B cell (primary cell): Measurements from ENCODE around the gene DYNC2I2. TPM values are rescaled to one million over a fixed set of nuclear protein-coding genes. Genes with fewer than 3 reads are reported as not detected.

Experiments
- ATAC-seq: fragments of 200-7000 bp; cut with Tn5 transposase; one replicate; pipeline ENCODE4 v1.10.0; 2021; ENCODE audit warnings: low read depth, mild to moderate bottlenecking, moderate number of reproducible peaks, moderate library complexity
- CTCF ChIA-PET: fragments of 350-600 bp; sonication (Branson Sonifier 250); formaldehyde crosslinking; loops from one replicate; lab custom pipeline; 2021; ENCODE audit warnings: antibody characterized with exemption, inconsistent platforms; lab: Charles Lee
- POLR2A ChIA-PET: fragments of 350-600 bp; sonication (Branson Sonifier 250); formaldehyde crosslinking; loops from one replicate; lab custom pipeline; 2021; ENCODE audit warnings: antibody characterized with exemption; lab: Charles Lee
- DNase-seq: peaks from one replicate; pipeline ENCODE4 v3.0.0; 2013
- H2AFZ ChIP-seq: 2 replicates; pipeline ENCODE4 v1.6.1; 2012; ENCODE audit warnings: mild to moderate bottlenecking, low read depth, low read length; ENCODE audit not compliant: insufficient read depth, poor library complexity, severe bottlenecking
- H3K27ac ChIP-seq, 2 donors: 1 replicate in 1 of 2; 2 replicates in 1 of 2; pipeline ENCODE4 v1.5.1; 2012 to 2013; ENCODE audit warnings: low read length in 2 of 2, mild to moderate bottlenecking in 2 of 2, moderate library complexity in 1 of 2
- H3K27me3 ChIP-seq, 4 experiments: fragments of 200-600 bp in 1 of 4; sonication (generic) in 1 of 4; replicated peaks in 1 of 4; 1 replicate in 2 of 4; 2 replicates in 2 of 4; pipeline versions ENCODE4 v1.6.1 to v1.7.0; 2013 to 2016; ENCODE audit warnings: low read length in 3 of 4, mild to moderate bottlenecking in 2 of 4, mixed read lengths in 1 of 4, moderate library complexity in 1 of 4; ENCODE audit not compliant: insufficient read depth in 4 of 4, control insufficient read depth in 3 of 4; ENCODE audit errors: control extremely low read depth in 1 of 4
- H3K36me3 ChIP-seq, 2 experiments: replicated peaks in 1 of 2; 1 replicate in 1 of 2; 2 replicates in 1 of 2; pipeline versions ENCODE4 v1.6.1 to v1.7.1; 2013; ENCODE audit warnings: low read length in 1 of 2; ENCODE audit not compliant: insufficient read depth in 2 of 2, control insufficient read depth in 1 of 2; ENCODE audit errors: control extremely low read depth in 1 of 2, extremely low read depth in 1 of 2
- H3K4me1 ChIP-seq, 2 donors: fragments of 200-600 bp in 1 of 2; sonication (generic) in 1 of 2; 1 replicate in 1 of 2; 2 replicates in 1 of 2; pipeline versions ENCODE4 v1.5.1 to v1.6.1; 2013 to 2017; ENCODE audit warnings: low read length in 2 of 2; ENCODE audit not compliant: control insufficient read depth in 2 of 2, insufficient read depth in 2 of 2
- H3K4me2 ChIP-seq: replicated peaks from 2 replicates; pipeline ENCODE3; 2012; ENCODE audit warnings: mild to moderate bottlenecking, low read depth, low read length; ENCODE audit not compliant: poor library complexity, severe bottlenecking
- H3K4me3 ChIP-seq, 5 experiments: fragments of 200-600 bp in 1 of 5; sonication (generic) in 1 of 5; 1 replicate in 3 of 5; 2 replicates in 2 of 5; pipeline versions ENCODE4 v1.5.1 to v1.7.0; 2011 to 2016; ENCODE audit warnings: low read length in 4 of 5, mild to moderate bottlenecking in 4 of 5, low read depth in 2 of 5, control low read depth in 1 of 5, moderate library complexity in 1 of 5; ENCODE audit not compliant: insufficient read depth in 1 of 5; ENCODE audit errors: control extremely low read depth in 1 of 5, extremely low read depth in 1 of 5
- H3K79me2 ChIP-seq: fragments of 200-600 bp; sonication (generic); one replicate; pipeline ENCODE4 v1.6.0; 2016; ENCODE audit warnings: low read length; ENCODE audit not compliant: control insufficient read depth, insufficient read depth
- H3K9ac ChIP-seq: fragments of 200-600 bp; sonication (generic); 2 replicates; pipeline ENCODE4 v1.6.1; 2017; ENCODE audit warnings: mild to moderate bottlenecking, low read length, moderate library complexity
- H3K9me3 ChIP-seq, 3 donors: one replicate each; pipeline versions ENCODE4 v1.6.1 to v1.7.1; 2013; ENCODE audit warnings: low read length in 2 of 3; ENCODE audit not compliant: control insufficient read depth in 2 of 3, insufficient read depth in 1 of 3; ENCODE audit errors: control extremely low read depth in 1 of 3
- H4K20me1 ChIP-seq: 2 replicates; pipeline ENCODE4 v1.6.0; 2012; ENCODE audit warnings: mild to moderate bottlenecking, low read length; ENCODE audit not compliant: insufficient read depth, control insufficient read depth, poor library complexity, severe bottlenecking
- H3K27ac Mint-ChIP-seq: one replicate; pipeline ENCODE4 v1.8.0; 2021; ENCODE audit warnings: mixed read lengths
- H3K27me3 Mint-ChIP-seq: one replicate; pipeline ENCODE4 v1.8.0; 2021; ENCODE audit warnings: mixed read lengths
- H3K4me1 Mint-ChIP-seq: one replicate; pipeline ENCODE4 v1.8.0; 2021; ENCODE audit warnings: mixed read lengths
- H3K4me3 Mint-ChIP-seq: one replicate; pipeline ENCODE4 v1.8.0; 2021; ENCODE audit warnings: mixed read lengths
- H3K9me3 Mint-ChIP-seq: one replicate; pipeline ENCODE4 v1.8.0; 2022; ENCODE audit warnings: mixed read lengths; ENCODE audit not compliant: insufficient read depth
- CTCF ChIP-seq: fragments of 200-600 bp; IDR thresholded peaks from one replicate; pipeline ENCODE4 v1.8.0; 2022; ENCODE audit warnings: antibody characterized with exemption, mild to moderate bottlenecking
- EZH2 ChIP-seq: IDR thresholded peaks from 2 replicates; pipeline ENCODE4 v1.6.1; 2012; ENCODE audit warnings: borderline replicate concordance, low read depth, mild to moderate bottlenecking, moderate library complexity, low read length; ENCODE audit not compliant: insufficient read depth, poor library complexity, severe bottlenecking
- WGBS: methylation state at CpG from one replicate; pipeline ENCODE4 v1.1.5; 2013; ENCODE audit warnings: missing lambda C conversion rate; ENCODE audit not compliant: insufficient coverage; 5-methylcytosine and 5-hydroxymethylcytosine counted together
- intact Hi-C: fragments of 100-400 bp; cut with micrococcal nuclease; formaldehyde crosslinking; loops from one replicate; pipeline ENCODE4 v1.10.0; 2022
- polyA plus RNA-seq: library from polyadenylated mRNA; depleted of rRNA; stranded (reverse); fragments of >200 nt; gene quantifications from 2 replicates; pipeline ENCODE4 v1.2.3, GENCODE V29; 2012
- total RNA-seq, 2 donors: library from RNA; stranded (reverse); fragments of 120-200 nt in 1 of 2; gene quantifications; 1 replicate in 1 of 2; 2 replicates in 1 of 2; pipeline versions ENCODE4 v1.2.3 to v1.2.4, GENCODE V29; 2013 to 2022

DYNC2I2 gene
- total and polyA plus RNA-seq, 2 donors (not counting 1 experiment from before 2014, with no cell fraction given), result 76.6 to 109 TPM

GRCh38 chr9:128633057-128633456 lies 23.6 kb downstream of the DYNC2I2 start:
- Mint-ChIP-seq H3K27ac (no peak overlapping the region), H3K4me1 (no peaks in the 10 kb centered on the region), H3K27me3 (no peaks in the 10 kb centered on the region), H3K4me3 (no peak overlapping the region), H3K9me3 (no peaks in the 10 kb centered on the region)
- no peaks in the 10 kb centered on the region for H3K27me3 ChIP-seq
- no peaks in the 10 kb centered on the region for H3K4me1 ChIP-seq
- ATAC-seq, result no peak
- TF ChIP-seq CTCF, result no peak
- TF ChIP-seq EZH2, result no peak
- no peak overlapping the region for H3K27ac ChIP-seq
- H3K9me3 ChIP-seq, result no peaks in the 10 kb centered on the region
- no peak overlapping the region for H3K4me2 ChIP-seq
- no peaks in the 10 kb centered on the region for H4K20me1 ChIP-seq
- H3K9ac ChIP-seq, result no peak overlapping the region
- ChIA-PET CTCF (interaction anchor here (0.6 kb wide), 1 partner anchor 28 kb away, joined by 3 read pairs; no protein-coding TSS in a partner anchor), POLR2A (interaction anchor here (0.6 kb wide), 1 partner anchor 50 kb away, joined by 4 read pairs; no protein-coding TSS in a partner anchor)
- no peak overlapping the region for H3K4me3 ChIP-seq
- peaks cover 0 to 73% of the 10 kb centered on the region in 2 experiments for H3K36me3 ChIP-seq
- H3K79me2 ChIP-seq, result no peaks in the 10 kb centered on the region
- no peak overlapping the region for H2AFZ ChIP-seq
- intact Hi-C loops, result no loop called here
- DNase-seq, result no peak
- WGBS, result 94% methylated on average over 20 of the region's 21 CpGs

- no peak overlapping the region for H3K9ac ChIP-seq
- H3K27ac ChIP-seq, result no peak overlapping the region
- H3K4me1 ChIP-seq, result no peaks in the 10 kb centered on the region
- peaks cover 0 to 79% of the 10 kb centered on the region in 2 experiments for H3K36me3 ChIP-seq
- H4K20me1 ChIP-seq, result no peaks in the 10 kb centered on the region
- intact Hi-C loops, result no loop called here
- DNase-seq (no peak), ATAC-seq (no peak)
- POLR2A ChIA-PET, result interaction anchor here (0.6 kb wide), 1 partner anchor 50 kb away, joined by 4 read pairs; no protein-coding TSS in a partner anchor
- CTCF ChIA-PET, result interaction anchor here (0.6 kb wide), 1 partner anchor 28 kb away, joined by 3 read pairs; no protein-coding TSS in a partner anchor
- Mint-ChIP-seq H3K4me1 (no peaks in the 10 kb centered on the region), H3K27me3 (no peaks in the 10 kb centered on the region), H3K27ac (no peak overlapping the region), H3K4me3 (no peak overlapping the region), H3K9me3 (no peaks in the 10 kb centered on the region)
- no peak overlapping the region for H3K4me3 ChIP-seq
- H3K27me3 ChIP-seq, result no peaks in the 10 kb centered on the region
- 97% methylated on average over 14 of the region's 14 CpGs for WGBS
- H3K79me2 ChIP-seq, result no peaks in the 10 kb centered on the region
- TF ChIP-seq EZH2 (no peak), CTCF (no peak)
- H3K4me2 ChIP-seq, result no peak overlapping the region
- no peak overlapping the region for H2AFZ ChIP-seq
- H3K9me3 ChIP-seq, result no peaks in the 10 kb centered on the region
Measured at GRCh38 chr9:128632486-128632885, 24.2 kb downstream of the DYNC2I2 start.
